ENCODE data around the gene OR1F1. TPM values are rescaled to one million over a fixed set of nuclear protein-coding genes. Genes with fewer than 3 reads are reported as not detected.
A peak's percentile ranks its signal among the peaks of the same experiment; 100 is the strongest.

OR1F1 gene
- total and polyA plus RNA-seq, 2 experiments from 2014 or later, result 0.38 TPM; not detected in 1

GRCh38 chr16:3149193-3149530, 38.8 kb upstream of the OR1F1 start:
- DNase-seq (ENCODE audit: low spot score) (no peak), ATAC-seq (no peak)
- Histone ChIP-seq H3F3A (replicated peaks; ENCODE audit: low read depth) (peaks cover 27% of the 10 kb centered on the region), H4K20me1 (replicated peaks; ENCODE audit: insufficient read depth) (no peaks in the 10 kb centered on the region), H3K4me2 (peak overlapping the region; percentile 99), H3K4me1 (ENCODE audit: insufficient read depth) (peaks cover 5% of the 10 kb centered on the region; the same call in 1 of the 2 replicates), H3K4me3 (peak overlapping the region; percentile 96), H3K79me2 (replicated peaks; ENCODE audit: insufficient read depth) (no peaks in the 10 kb centered on the region), H3K36me3 (ENCODE audit: insufficient read depth) (no peaks in the 10 kb centered on the region), H3K27me3 (ENCODE audit: insufficient read depth) (peaks cover 16% of the 10 kb centered on the region), H3K27ac (ENCODE audit: low read depth) (no peak overlapping the region), H2AFZ (peak overlapping the region; percentile 97; the same call in 1 of the 2 replicates), H3K9me2 (ENCODE audit: insufficient read depth) (no peaks in the 10 kb centered on the region)
- Mint-ChIP-seq H3K4me3 (peak overlapping the region; percentile 88), H3K27me3 (ENCODE audit: insufficient read depth, low read depth, poor library complexity) (peaks cover 34% of the 10 kb centered on the region), H3K36me3 (ENCODE audit: low read depth) (peaks cover 5% of the 10 kb centered on the region; the same call in 2 of the 3 replicates), H3K9me3 (peaks cover 10% of the 10 kb centered on the region), H3K27ac (no peak overlapping the region), H3K4me1 (peaks cover 10% of the 10 kb centered on the region)
- TF ChIP-seq ZNF114 (CRISPR knock-in tag; IDR thresholded peaks at IDR 0.05) (no peak), REST (IDR thresholded peaks at IDR 0.05; ENCODE audit: unreplicated experiment) (no peak), CTCF (conservative IDR thresholded peaks at IDR 0.05; ENCODE audit: low read depth in 2 of 2) (no peak), ETS1 (IDR thresholded peaks at IDR 0.05) (no peak), CREB1 (CRISPR knock-in tag; IDR thresholded peaks at IDR 0.05; ENCODE audit: low read depth) (no peak), STAT1 (IDR thresholded peaks at IDR 0.05; ENCODE audit: unreplicated experiment) (no peak), EZH2phosphoT487 (IDR thresholded peaks at IDR 0.05; ENCODE audit: unreplicated experiment) (no peak), ZNF462 (CRISPR knock-in tag; IDR thresholded peaks at IDR 0.05) (no peak), NANOG (IDR thresholded peaks at IDR 0.05; ENCODE audit: borderline replicate concordance) (no peak)
